Lower leg skin (tissue), 3 donors: ENCODE data around the gene PPP3R1.

Source experiments
- CTCF ChIP-seq, 3 donors: fragments of 450-650 bp; IDR thresholded peaks; one replicate each; pipeline ENCODE4 v1.5.1; 2016; ENCODE audit warnings: antibody characterized with exemption in 3 of 3, mild to moderate bottlenecking in 3 of 3, moderate library complexity in 2 of 3
- POLR2A ChIP-seq, 2 donors: fragments of 450-650 bp; IDR thresholded peaks; one replicate each; pipeline ENCODE4 v1.6.1; 2016 to 2017; ENCODE audit warnings: antibody characterized with exemption in 2 of 2, mild to moderate bottlenecking in 1 of 2, moderate library complexity in 1 of 2

GRCh38 chr2:68291314-68291713, 39.0 kb upstream of the PPP3R1 start:
- TF ChIP-seq CTCF (IDR thresholded peaks at IDR 0.05) = no peak
- no peak for TF ChIP-seq POLR2A (IDR thresholded peaks at IDR 0.05)
